Activated T-cell treated with anti-CD3 and anti-CD28 coated beads for 1 hour (primary cell): Measurements from ENCODE around the gene DEGS1.

ENCODE experiments used
- DNase-seq: peaks from one replicate; pipeline ENCODE4 v3.0.0-alpha.2; 2020; ENCODE audit warnings: low read depth

Gene DEGS1

DNA sequence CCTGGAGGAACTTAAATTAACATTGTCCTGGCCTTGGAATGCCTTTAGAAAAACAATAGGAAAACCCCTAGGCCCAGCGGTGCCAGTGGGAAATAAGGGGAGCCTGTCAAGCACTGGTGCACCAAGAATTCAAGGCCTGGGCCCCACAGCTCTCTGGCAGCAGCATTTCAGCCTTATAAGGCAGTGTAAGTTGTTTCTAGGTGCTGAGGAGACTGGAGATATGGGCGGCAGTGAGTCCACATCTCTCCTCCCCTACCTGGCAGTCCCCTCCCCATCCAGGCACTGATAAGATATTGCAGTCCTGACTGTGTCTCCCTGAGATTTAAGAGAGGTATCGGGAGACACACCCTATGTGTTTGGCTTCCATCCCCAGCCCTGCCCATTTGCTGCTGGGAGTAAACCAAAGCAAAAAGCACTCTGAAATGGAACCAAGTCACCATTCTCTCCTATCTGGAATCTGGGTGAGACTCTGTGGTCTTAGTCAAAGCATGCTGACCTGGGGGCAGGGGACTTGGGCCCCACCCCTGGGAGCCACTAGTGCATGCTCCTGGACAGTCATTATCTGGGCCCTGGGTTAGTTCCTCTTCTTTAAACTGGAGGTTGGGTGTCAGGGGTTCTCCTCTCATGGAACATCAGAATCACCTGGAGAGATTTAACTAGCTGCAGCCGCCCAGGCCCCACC, 30.5 kb downstream of the DEGS1 start:
- DNase-seq = no peak

GRCh38 chr1:224216382-224216781, 33.3 kb downstream of the DEGS1 start:
- DNase-seq = no peak

GRCh38 chr1:224217655-224218623, 34.9 kb downstream of the DEGS1 start:
- DNase-seq = no peak

DNA sequence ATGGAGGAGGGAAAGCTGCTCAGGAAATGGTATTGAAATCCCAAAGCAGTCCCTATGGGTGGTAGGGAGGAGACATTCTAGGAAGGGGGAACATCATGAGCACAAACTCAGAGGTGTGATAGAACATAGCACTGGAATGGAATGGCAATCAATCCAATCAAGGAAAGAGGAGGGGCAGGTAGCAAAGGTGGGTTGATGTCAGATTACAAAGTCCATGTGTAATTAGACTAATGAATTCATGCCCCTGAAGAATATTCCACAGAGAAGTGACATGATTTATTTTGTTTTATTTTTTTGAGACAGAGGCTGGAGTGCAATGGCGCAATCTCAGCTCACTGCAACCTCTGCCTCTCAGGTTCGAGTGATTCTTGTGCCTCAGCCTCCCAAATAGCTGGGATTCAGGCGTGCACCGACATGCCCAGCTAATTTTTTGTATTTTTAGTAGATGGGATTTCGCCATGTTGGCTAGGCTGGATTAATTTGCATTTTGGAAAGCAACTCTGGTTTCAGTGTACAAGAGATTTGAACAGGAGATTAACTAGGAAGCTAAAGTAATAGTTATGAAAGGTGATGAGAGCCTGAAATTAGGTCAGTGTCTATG, 36.1 kb downstream of the DEGS1 start:
- DNase-seq = no peak

GRCh38 chr1:224219612-224220059, 36.6 kb downstream of the DEGS1 start:
- no peak for DNase-seq

GRCh38 chr1:224223819-224224714, 41.0 kb downstream of the DEGS1 start:
- DNase-seq = no peak

GRCh38 chr1:224226849-224227502, 43.9 kb downstream of the DEGS1 start:
- no peak for DNase-seq

DNA sequence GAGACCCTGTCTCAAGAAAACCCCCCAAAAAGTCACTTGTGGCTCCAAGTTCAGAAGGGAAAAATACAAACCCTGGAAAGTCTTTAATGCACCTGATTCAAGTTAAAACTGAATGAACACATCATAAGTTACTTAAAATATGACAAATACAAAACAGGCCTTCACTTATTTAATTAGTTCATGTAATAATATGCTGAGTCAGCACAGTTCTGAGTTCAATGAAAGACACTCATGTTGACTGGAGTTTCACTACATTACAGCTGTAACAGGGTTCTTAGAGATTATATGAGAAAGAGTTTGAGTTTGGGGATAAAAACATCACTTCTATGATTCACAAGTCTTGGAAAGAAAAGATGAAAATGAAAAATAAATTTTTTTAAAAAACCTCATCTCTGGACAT, 51.0 kb downstream of the DEGS1 start:
- DNase-seq = no peak

GRCh38 chr1:224235813-224236493, 52.9 kb downstream of the DEGS1 start:
- no peak for DNase-seq

- no peak for DNase-seq
Observed at GRCh38 chr1:224237119-224237881, 54.3 kb downstream of the DEGS1 start.

- DNase-seq = no peak
Observed at GRCh38 chr1:224238212-224238611, 55.2 kb downstream of the DEGS1 start.

DNA sequence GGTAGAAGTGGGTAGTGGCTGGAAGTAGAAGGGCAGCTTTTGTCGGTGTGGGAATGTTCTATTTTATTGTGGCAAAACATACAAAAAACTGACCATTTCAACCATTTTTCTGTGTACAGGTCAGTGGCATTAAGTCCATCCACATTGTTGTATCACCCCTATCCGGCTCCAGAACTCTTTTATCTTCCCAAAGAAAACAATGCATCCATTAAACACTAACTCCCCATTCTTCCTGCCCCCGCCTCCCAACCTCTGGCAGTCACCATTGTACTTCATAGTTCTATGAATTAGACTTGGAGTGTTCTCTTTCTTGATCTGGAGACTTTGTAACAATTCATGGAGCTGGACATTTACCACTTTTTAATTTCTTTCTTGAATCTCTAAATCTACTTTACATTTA, 55.7 kb downstream of the DEGS1 start:
- DNase-seq = no peak
